ENCODE data around the gene ZNF283. TPM values are rescaled to one million over a fixed set of nuclear protein-coding genes. Genes with fewer than 3 reads are reported as not detected.
A peak's percentile ranks its signal among the peaks of the same experiment; 100 is the strongest.
"Not testable (repeated sequence)": the region's sequence is repeated elsewhere in the genome, so short reads cannot be mapped to it uniquely, and the experiment has no call there.

Gene ZNF283
- total RNA-seq, 1 experiment from 2014 or later, result 6.6 TPM

DNA sequence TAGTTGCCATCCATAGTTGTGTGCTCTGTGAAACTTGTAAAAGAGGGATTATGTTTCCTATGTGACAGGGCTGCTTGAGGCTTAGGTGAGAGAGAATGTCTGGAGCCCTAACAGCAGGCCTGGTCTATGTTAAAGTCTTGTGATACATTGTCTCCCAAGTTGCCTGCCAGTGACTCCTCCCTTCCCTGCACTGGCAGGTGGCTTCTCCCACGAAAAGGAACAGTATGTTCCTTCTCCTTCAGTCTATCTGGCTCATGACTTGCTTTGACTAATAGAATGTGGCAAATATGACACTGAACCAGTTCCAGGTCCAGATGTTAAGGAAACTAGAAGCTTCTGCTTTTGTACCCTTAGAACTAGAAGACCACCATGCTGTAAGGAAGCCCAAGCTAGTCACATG lies 40.5 kb upstream of the ZNF283 start:
- H3K27ac ChIP-seq, result no peak overlapping the region
- DNase-seq (ENCODE audit: low read depth in 1 of 2, low spot score in 2 of 2), result no peak
- peaks cover 19% of the 10 kb centered on the region for H3K4me1 ChIP-seq (replicated peaks)
- H3K4me3 ChIP-seq, result no peak overlapping the region
- no peaks in the 10 kb centered on the region for H3K36me3 ChIP-seq
- no peaks in the 10 kb centered on the region; the same call in 1 of the 2 replicates for H3K9me3 ChIP-seq (replicated peaks)
- H3K27me3 ChIP-seq (replicated peaks), result no peaks in the 10 kb centered on the region; the same call in 1 of the 2 replicates

DNA sequence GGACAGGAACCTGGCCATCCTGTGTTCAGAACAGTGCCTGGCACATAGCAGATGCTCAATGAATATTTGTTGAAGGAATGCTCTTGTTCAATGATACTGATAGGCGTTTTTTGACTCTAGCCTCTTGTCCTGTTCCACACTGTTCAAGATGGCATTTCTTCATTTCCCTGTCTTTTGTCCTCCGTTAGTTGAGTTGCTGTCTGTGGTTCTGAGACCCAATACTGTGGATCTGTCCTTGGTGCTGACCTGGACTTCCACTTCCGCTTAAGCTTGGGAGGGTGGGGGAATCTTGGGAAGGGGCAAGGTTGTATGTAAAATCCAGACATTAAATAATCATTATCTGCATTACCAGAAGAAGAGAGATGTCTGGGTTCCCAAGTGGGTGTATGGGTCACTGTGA lies 38.1 kb upstream of the ZNF283 start:
- peaks cover 15% of the 10 kb centered on the region for H3K4me1 ChIP-seq (replicated peaks)
- DNase-seq (ENCODE audit: low read depth in 1 of 2, low spot score in 2 of 2), result no peak

DNA sequence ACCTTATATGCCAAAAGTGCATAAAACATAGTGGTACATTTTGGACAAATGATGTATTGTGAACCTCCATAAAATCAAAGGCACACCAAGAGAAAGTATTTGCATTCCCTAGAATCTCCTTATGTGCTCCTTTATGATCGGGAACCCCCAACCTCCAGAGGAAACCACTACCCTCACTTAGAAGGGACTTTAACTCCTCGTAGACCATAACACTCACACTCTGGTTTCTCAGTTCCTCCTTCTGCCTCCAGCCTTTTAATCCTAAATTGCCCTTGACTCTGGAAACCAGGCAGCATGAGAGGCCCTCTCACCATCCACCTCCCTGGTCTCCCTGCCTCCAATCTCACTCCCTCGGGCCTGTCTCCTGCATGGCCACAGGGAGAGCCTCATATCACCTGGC lies 36.5 kb upstream of the ZNF283 start:
- DNase-seq (ENCODE audit: low read depth in 1 of 2, low spot score in 2 of 2), result no peak
- no peak overlapping the region for H3K27ac ChIP-seq
- no peaks in the 10 kb centered on the region for H3K36me3 ChIP-seq
- peaks cover 7% of the 10 kb centered on the region; the same call in 1 of the 2 replicates for H3K27me3 ChIP-seq (replicated peaks)
- no peak overlapping the region for H3K4me3 ChIP-seq
- no peaks in the 10 kb centered on the region for H3K9me3 ChIP-seq (replicated peaks)
- no peaks in the 10 kb centered on the region; the same call in 1 of the 2 replicates for H3K4me1 ChIP-seq (replicated peaks)

More for the DNA sequence above, 38.1 kb upstream of the ZNF283 start:
- peaks cover 6% of the 10 kb centered on the region; the same call in 1 of the 2 replicates for H3K27me3 ChIP-seq (replicated peaks)
- no peaks in the 10 kb centered on the region for H3K9me3 ChIP-seq (replicated peaks)
- no peaks in the 10 kb centered on the region for H3K36me3 ChIP-seq
- no peak overlapping the region for H3K4me3 ChIP-seq
- no peak overlapping the region for H3K27ac ChIP-seq

DNA sequence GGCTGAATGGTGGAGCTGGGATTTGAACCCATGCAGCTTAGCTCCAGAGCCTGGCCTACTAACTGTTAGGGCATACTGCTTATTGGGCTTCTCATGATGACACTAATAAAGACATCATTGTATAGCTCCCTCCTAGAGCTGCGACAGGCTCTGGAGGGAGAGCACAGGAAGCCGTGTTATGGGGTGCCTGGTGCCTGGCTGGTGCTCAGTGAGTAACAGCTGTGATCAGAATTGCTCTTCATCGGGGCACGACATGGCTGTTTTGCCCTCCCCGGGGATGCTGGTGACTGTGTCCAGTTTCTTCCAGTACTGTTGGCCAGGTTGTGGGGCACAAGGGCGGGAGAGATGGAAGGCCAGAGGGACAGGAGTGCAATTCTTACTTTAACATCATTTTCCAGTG lies 30.0 kb upstream of the ZNF283 start:
- Histone ChIP-seq H3K4me3 (no peak overlapping the region), H3K27me3 (replicated peaks) (peaks cover 10% of the 10 kb centered on the region; the same call in 1 of the 2 replicates), H3K27ac (no peak overlapping the region), H3K9me3 (replicated peaks) (no peaks in the 10 kb centered on the region; the same call in 1 of the 2 replicates), H3K36me3 (no peaks in the 10 kb centered on the region), H3K4me1 (replicated peaks) (peaks cover 7% of the 10 kb centered on the region)
- no peak for DNase-seq (ENCODE audit: low read depth in 1 of 2, low spot score in 2 of 2)

DNA sequence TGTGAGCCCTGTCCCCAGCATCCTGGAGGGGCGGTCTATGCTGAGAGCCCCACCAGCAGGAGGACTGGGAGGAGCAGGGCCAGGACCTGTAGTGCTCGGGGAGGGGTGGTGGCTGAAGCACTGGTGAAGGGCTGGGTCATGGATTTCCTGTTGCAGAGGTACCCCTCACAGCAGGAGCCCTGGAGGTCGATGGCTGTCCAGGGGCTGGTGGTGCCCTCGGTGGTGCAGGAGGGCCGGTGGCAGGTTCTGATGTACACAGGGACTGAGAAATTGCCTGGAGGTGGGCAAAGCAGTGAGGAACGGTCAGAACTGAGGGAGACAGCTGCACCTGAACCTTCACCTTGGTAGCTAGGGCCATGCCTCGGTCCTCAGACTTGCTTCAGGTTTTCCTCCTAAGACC lies 29.6 kb upstream of the ZNF283 start:
- Histone ChIP-seq H3K9me3 (replicated peaks) (no peaks in the 10 kb centered on the region; the same call in 1 of the 2 replicates), H3K27me3 (replicated peaks) (peaks cover 10% of the 10 kb centered on the region; the same call in 1 of the 2 replicates), H3K27ac (no peak overlapping the region), H3K4me1 (replicated peaks) (peaks cover 7% of the 10 kb centered on the region), H3K36me3 (no peaks in the 10 kb centered on the region), H3K4me3 (no peak overlapping the region)
- no peak for DNase-seq (ENCODE audit: low read depth in 1 of 2, low spot score in 2 of 2)

DNA sequence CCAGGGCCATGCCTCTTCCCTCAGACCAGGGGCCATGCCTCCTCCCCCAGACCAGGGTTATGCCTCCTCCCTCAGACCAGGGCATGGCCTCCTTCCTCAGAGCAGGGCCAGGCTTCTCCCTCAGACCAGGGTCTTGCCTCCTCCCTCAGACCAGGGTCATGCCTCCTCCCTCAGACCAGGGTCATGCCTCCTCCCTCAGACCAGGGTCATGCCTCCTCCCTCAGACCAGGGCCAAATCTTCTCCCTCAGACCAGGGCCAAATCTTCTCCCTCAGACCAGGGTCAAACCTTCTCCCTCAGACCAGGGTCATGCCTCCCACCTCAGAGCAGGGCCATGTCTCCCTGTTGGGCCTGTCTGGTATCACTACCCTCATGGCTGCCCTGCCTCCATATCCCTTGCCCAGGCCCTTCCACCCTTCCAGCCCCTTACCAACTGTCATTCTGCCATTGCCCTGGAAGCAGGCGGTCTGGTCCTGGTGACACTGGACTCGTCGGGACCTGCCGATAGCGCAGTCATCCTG lies 29.0 kb upstream of the ZNF283 start:
- H3K27ac ChIP-seq, result no peak overlapping the region
- no peak for DNase-seq (ENCODE audit: low read depth in 1 of 2, low spot score in 2 of 2)
- H3K9me3 ChIP-seq (replicated peaks), result no peaks in the 10 kb centered on the region; the same call in 1 of the 2 replicates
- H3K4me3 ChIP-seq, result peak overlapping the region; percentile 41
- peaks cover 7% of the 10 kb centered on the region for H3K4me1 ChIP-seq (replicated peaks)
- peaks cover 10% of the 10 kb centered on the region; the same call in 1 of the 2 replicates for H3K27me3 ChIP-seq (replicated peaks)
- no peaks in the 10 kb centered on the region for H3K36me3 ChIP-seq

DNA sequence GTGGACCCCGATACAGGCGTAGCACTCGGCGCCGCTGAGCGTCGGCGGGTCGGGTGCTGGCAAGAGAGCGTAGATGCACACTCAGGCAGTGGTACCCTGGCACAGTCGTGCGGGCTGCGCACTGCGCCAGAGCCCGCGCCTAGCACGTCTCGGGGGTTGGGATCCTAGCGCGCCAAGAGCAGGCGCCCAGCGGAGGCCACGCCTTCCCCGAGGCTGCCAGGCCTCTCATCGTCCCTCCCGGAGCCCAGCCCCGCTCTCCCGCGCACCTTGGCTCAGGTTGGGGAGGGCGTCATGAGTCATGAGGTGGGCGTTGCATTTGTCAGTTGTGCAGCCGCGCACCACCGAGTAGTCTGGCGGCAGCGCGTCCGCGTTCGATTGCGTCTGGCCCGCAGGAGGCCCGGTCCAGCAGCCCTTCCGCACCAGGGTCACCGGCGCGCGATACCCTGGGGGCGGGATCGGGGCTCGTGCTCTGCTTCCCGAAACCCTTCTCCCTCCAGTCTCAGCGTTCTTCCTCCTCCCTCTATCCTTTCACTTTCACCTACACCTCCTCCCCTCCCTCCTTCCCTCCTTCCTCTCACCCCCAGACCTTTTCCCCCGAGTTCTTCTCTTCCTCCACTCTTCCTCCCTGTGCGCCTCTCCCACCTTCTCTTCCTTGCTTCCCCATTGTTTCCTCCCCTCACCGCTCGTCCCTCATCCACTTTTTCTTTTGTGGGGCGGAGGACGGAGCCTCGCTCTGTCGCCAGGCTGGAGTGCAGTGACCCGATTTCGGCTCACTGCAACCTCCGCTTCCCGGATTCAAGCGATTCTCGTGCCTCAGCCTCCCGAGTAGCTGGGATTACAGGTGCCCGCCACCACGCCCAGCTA lies 28.3 kb upstream of the ZNF283 start:
- Histone ChIP-seq H3K36me3 (no peaks in the 10 kb centered on the region), H3K9me3 (replicated peaks) (no peaks in the 10 kb centered on the region; the same call in 1 of the 2 replicates), H3K4me3 (peak overlapping the region; percentile 41), H3K27ac (no peak overlapping the region), H3K27me3 (replicated peaks) (peaks cover 6% of the 10 kb centered on the region; the same call in 1 of the 2 replicates), H3K4me1 (replicated peaks) (peaks cover 7% of the 10 kb centered on the region)
- DNase-seq (ENCODE audit: low read depth in 1 of 2, low spot score in 2 of 2), result no peak

DNA sequence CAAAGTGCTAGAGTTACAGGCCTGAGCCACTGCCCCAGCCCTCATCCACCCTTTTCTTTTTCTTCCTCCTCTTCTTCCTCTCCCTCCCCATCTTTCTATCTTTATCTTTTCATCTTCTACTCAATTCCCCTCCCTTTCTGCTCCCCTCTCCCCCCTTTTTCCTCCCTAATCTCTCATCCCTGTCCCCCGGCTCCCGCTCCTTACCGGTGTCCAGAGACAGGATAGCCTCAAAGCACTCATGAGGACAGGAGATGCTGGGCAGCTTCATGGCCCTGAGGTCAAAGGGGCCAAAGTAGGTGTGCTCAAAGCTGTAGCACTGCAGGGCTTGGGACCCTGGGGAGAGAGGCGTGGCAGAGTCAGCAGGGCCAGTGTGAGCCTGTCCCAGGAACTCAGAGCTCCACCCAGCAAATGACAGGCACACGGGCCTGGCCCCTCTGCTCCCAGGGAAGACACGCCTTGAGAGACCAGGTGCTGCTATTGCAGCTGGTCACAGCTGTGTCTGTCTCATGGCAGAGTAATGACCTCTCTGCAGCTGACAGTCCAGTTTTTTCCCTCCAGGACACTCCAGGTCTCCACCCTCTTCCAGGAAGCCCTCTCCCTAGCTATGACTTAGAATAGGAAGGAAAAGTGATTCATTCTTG lies 27.5 kb upstream of the ZNF283 start:
- H3K4me3 ChIP-seq, result no peak overlapping the region
- no peak overlapping the region for H3K27ac ChIP-seq
- 0 out of 2 replicates have a peak, but pooled peaks cover 3% of the 10 kb centered on the region for H3K27me3 ChIP-seq (replicated peaks)
- DNase-seq (ENCODE audit: low read depth in 1 of 2, low spot score in 2 of 2), result no peak
- peaks cover 7% of the 10 kb centered on the region for H3K4me1 ChIP-seq (replicated peaks)
- H3K9me3 ChIP-seq (replicated peaks), result no peaks in the 10 kb centered on the region; the same call in 1 of the 2 replicates
- no peaks in the 10 kb centered on the region for H3K36me3 ChIP-seq

DNA sequence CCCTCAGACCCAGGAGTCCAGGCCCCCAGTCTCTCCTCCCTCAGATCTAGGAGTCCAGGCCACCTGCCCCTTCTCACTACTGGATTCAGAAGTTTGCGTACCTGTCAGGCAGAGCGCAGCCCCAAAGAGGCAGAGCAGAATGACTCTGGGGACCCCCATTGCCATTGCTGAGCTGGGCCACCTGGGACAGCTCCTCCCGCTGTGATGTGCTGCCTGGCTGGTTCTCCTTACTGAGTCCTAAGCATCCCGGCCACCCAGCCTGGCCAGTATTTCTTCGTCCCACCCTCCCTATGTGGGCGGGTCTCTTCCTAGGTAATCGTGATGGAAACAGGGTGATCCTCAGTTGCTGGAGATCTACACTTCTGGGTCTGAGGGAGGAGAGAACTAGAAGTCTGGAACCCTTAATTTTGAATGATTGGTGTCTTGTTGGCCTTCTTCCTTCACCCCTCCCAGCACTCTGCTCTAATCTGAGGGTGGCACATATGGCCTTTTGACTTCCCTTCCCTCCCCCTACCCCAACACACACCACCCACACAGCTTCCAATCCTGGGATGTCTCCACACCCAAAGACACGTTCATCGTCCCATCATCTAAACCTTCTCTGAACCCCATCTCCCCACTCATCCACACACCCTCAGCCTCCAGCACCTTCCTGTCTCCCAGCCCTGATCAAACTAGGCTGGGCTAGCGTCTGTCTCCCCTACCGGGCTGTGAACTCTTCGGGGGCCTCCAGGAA lies 24.7 kb upstream of the ZNF283 start, which contains the start of gene LYPD5:
Gene LYPD5, minus strand, starts transcription at position 232 of the 736 bp plus-strand sequence. Its CDS starts 67 bp downstream, at position 165.
- H3K9me3 ChIP-seq (replicated peaks), result no peaks in the 10 kb centered on the region; the same call in 1 of the 2 replicates

DNA sequence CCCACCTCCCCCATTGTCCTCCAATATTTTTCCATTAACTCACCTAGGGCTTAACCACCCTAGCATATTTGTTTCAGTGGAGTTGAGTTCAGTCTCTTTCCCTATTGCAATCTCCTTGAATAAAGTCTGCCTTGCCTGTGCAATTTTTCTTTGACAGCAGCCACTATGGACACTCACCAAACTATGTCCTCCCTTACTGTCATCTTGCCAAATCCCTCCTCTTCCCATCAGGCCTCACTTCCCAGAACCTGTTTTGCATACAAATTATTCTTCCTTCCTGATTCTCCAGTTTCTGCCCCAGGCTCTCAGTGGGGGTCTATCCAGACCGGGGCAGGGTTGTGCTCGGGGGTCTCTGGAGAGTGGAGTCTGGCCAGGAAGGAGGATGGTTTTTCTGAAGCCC lies 22.7 kb upstream of the ZNF283 start:
- H3K4me1 ChIP-seq (replicated peaks), result no peaks in the 10 kb centered on the region
- no peak for DNase-seq (ENCODE audit: low read depth in 1 of 2, low spot score in 2 of 2)
- H3K27ac ChIP-seq, result no peak overlapping the region
- no peak overlapping the region for H3K4me3 ChIP-seq
- H3K27me3 ChIP-seq (replicated peaks), result peaks cover 4% of the 10 kb centered on the region; the same call in 1 of the 2 replicates
- no peaks in the 10 kb centered on the region for H3K36me3 ChIP-seq
- no peaks in the 10 kb centered on the region for H3K9me3 ChIP-seq (replicated peaks)

More for the DNA sequence above, 24.7 kb upstream of the ZNF283 start, which contains the start of gene LYPD5:
- Histone ChIP-seq H3K4me1 (replicated peaks) (peaks cover 7% of the 10 kb centered on the region), H3K27ac (no peak within 1 kb of the TSS), H3K36me3 (no peaks in the 10 kb centered on the region), H3K27me3 (replicated peaks) (peaks cover 6% of the 10 kb centered on the region; the same call in 1 of the 2 replicates), H3K4me3 (no peak within 1 kb of the TSS)
- no peak for DNase-seq (ENCODE audit: low read depth in 1 of 2, low spot score in 2 of 2)

DNA sequence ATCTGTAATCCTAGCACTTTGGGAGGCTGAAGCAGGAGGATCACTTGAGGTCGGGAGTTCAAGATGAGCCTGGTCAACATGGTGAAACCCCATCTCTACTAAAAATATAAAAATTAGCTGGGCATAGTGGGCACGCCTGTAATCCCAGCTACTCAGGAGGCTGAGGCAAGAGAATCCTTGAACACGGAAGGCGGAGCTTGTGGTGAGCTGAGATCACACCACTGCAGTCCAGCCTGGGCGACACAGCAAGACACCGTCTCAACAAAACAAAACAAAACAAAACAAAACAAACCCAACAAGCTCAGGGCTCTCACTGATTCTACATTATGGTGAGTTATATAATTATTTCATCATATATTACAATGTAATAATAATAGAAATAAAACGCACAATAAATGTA lies 20.7 kb upstream of the ZNF283 start:
- not testable (repeated sequence) for H3K4me1 ChIP-seq (replicated peaks); H3K27ac ChIP-seq; DNase-seq (ENCODE audit: low read depth in 1 of 2, low spot score in 2 of 2); H3K4me3 ChIP-seq; H3K9me3 ChIP-seq (replicated peaks); H3K36me3 ChIP-seq; H3K27me3 ChIP-seq (replicated peaks)

DNA sequence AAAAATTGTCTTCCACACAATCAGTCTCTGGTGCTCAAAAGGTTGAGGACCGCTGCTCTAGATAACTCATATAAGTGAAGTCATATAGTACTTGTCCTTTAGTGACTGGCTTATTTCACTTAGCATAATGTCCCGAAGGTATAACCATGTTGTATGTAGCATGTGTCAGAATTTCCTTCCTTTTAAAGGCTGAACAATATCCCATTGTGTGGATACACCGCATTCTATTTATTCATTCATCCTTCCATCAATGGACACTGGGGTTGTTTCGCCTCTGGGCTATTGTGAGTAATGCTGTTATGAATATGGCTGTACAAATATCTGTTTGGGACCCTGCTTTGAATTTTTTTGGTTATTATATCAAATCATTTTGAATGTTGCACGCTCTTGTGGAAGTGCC lies 20.3 kb upstream of the ZNF283 start:
- Histone ChIP-seq H3K9me3 (replicated peaks) (no peaks in the 10 kb centered on the region), H3K4me1 (replicated peaks) (no peaks in the 10 kb centered on the region), H3K27ac (no peak overlapping the region), H3K4me3 (no peak overlapping the region), H3K36me3 (no peaks in the 10 kb centered on the region), H3K27me3 (replicated peaks) (peaks cover 4% of the 10 kb centered on the region; the same call in 1 of the 2 replicates)
- DNase-seq (ENCODE audit: low read depth in 1 of 2, low spot score in 2 of 2), result no peak

DNA sequence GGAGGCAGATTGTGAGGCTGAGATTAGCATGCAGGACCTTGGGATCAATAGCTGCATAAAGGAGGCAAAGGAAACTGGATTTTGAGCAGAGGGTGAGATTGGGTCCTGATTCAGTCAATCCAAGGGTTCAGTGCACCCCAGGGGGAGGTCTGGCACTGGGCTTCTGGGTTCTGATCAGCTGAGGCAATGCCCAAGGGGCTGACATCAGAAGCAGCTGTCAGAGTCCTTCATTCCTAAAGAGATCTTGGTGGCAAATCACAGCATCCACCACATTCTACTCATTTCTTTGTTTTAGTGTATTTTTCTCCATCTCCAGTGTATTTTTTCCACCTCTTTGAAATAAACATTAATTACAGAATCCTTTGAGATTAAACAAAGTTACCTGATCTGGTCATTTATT lies 19.5 kb upstream of the ZNF283 start:
- no peaks in the 10 kb centered on the region for H3K4me1 ChIP-seq (replicated peaks)
- peaks cover 4% of the 10 kb centered on the region; the same call in 1 of the 2 replicates for H3K27me3 ChIP-seq (replicated peaks)
- no peaks in the 10 kb centered on the region for H3K36me3 ChIP-seq
- no peak overlapping the region for H3K4me3 ChIP-seq
- no peak overlapping the region for H3K27ac ChIP-seq
- no peak for DNase-seq (ENCODE audit: low read depth in 1 of 2, low spot score in 2 of 2)
- H3K9me3 ChIP-seq (replicated peaks), result no peaks in the 10 kb centered on the region

Data from SJSA1 (cell line).